HG03571 (cell line): ENCODE data around the gene GPR65.
A peak's percentile ranks its signal among the peaks of the same experiment; 100 is the strongest.

ENCODE experiments used
- ATAC-seq: cut with Tn5 transposase; IDR thresholded peaks from one replicate; pipeline ENCODE4 v1.9.1; 2021; ENCODE audit not compliant: unreplicated experiment

GPR65 gene

DNA sequence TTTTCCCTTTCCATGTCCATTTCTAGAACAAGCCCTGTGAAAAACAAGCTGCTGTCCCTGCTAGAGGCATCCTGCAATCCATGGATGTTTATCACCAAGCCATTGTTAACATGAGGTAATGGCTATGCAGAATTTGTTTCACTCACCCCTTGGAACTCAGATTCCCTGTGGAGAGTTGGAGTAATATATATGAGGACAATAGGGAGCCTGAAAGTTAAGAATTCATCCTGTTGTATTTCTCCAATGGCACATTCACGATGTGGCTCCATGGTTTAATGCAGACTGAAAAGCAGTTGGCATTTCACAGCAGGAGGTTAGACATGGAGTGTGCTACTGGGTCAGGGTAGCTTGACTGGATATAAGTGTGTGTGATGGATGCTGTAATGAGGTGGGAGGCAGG lies 32.4 kb downstream of the GPR65 start:
- no peak for ATAC-seq

DNA sequence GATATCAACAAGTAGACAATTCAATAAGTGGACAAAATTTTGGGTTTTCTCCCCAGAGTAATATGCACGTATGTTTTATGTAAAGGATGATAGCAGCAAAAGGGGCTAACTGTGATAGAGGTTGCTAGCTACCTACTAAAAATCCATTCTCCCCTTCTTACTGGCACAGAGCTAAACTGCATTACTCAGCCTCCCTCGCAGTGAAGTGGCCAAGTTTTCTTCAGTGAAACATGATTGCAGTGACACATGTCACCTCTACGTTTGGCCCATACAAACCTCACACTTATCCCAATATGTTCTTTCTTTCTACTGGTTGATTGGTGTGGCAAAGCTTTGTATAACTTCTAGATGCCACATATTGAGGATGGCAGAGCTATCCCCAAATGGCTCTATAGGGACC lies 34.3 kb downstream of the GPR65 start:
- no peak for ATAC-seq

DNA sequence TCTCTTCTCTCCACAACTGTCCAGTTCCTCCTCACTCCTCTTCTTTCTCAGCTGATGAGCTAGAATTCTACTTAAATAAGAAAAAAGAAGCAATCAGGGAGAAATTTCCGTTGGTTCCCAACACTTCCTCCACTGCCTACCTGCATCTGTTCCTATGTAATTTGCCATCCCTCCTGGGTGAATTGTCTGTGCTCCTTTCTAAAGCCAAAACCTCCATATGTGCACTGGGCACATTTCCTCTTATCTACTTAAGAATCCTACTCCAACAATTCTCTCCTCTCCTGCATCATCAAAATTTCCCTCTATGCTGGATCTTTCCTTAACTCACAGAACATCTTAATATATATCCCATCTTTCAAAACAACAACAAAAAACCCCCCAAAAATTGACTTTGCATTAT lies 35.2 kb downstream of the GPR65 start:
- ATAC-seq, result no peak

DNA sequence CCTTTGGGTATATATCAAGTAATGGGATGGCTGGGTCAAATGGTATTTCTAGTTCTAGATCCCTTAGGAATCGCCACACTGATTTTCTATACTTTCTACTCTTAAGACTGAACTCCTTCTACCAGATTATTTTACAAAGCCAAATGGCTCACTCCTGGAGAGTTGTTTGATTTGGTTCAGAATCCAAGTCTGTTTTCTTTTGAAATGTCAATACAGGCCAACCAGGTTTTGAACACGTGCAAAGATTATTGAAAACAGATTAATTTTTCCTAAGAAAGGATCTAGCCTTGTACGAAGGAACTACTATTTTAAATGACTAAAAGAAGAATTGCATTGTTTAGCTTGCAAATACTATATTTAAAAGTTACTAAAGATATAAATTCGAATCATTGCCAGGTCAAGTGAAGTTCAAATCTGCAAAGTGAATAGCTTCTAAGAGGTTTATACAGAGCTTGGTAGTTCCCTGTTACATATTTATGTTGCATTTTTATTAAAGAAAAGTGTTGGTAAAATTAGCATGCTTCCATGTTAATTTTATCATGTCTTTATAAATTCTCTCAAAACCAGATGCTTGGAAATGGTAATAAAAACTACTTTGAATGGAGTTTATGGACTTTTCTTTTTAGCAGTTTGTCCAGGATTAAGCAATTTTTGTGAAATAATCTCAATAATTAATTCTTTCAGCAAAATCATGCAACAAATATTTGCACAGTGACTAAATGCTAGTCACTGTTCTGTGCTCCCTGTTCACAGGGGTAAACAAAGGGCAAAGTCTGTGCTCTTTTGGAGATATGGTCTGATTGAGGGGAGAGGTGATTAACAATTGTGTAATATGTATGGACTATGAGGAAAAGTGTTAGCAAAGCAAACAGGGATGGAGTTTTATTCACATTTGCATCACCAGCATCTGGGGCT lies 38.9 kb downstream of the GPR65 start:
- no peak for ATAC-seq

DNA sequence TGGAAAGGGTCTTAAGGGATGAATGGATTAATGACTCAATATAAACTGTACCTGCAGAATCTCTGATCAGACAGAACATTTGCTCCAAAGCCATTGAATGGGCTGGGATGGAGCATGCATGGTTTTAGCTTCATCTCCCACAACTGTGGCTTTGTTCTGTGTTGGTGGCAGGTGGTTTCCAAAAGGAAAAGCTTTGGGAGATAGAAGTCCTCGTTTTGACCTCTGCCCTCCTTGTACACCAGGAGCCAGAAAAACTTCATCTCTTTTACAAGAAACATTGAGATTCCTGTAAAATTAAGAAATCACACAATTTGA lies 39.5 kb downstream of the GPR65 start:
- no peak for ATAC-seq

DNA sequence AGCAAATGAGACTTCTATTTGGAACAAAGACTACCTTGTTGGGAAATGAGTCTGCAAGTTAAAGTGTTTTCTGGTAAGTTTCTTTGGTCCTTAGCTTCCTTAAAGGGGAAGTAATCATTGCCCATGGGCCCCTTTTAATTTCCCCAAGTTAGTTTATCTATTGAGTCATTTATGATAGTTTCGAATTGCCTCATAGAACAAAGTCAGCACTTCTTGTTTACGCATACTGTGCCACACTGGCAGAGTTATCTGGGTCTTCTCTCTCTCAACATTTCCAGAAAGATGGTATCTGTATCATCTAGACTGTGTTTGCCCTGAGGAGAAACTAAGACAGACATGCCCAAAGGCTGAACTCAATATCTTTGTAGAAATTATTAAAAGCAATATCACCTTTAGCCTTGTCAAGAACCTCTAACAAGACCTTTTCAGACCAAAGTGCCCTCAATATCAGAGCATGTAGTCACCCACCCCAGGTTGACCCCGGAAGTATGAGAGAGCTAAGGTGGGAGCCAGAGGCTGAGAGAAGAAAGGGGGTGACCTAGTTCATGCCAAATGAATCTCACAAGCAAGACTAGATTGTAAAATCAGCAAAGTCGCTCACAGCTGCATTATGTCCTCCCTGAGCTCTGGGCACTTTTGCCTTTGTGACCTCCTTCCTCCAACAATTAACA lies 40.0 kb downstream of the GPR65 start:
- ATAC-seq, result peak; percentile 60

DNA sequence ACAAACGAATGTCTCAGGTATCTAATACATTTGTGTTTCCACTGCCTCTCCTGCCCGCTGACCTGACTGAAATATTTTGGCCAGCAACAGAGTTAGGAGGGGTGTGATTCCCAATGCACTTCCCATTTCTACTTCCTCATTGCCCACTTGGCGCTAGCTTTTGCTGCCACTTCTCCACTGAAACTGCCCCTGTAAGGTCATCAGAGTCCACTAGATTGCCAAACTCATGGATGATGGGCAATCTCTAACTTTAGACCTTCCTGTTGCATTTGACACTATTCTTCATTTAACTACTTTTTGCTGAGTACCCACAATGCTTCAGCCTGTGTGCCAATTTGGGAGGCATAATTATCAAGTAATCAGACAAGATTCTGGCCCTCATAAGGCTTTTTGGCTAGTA lies 40.8 kb downstream of the GPR65 start:
- no peak for ATAC-seq

DNA sequence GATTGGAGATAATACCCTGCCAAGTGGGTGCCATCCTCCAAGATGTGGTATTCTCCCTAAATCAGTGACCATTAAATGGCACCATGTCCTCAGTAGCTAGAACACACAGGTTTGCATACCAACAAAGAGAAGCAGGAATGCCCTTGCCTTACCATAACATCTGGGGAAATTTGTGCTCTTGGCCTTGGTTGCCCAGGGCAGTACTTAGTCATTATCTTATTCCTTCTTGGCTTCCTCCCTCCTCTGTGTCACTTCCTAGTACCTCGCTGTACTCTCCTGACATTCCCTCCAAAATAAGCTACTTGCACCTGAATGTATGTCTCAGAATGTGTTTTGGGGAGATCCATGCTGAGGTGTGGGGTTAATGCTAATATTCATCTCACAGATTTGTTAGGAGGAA lies 43.4 kb downstream of the GPR65 start:
- ATAC-seq, result no peak

DNA sequence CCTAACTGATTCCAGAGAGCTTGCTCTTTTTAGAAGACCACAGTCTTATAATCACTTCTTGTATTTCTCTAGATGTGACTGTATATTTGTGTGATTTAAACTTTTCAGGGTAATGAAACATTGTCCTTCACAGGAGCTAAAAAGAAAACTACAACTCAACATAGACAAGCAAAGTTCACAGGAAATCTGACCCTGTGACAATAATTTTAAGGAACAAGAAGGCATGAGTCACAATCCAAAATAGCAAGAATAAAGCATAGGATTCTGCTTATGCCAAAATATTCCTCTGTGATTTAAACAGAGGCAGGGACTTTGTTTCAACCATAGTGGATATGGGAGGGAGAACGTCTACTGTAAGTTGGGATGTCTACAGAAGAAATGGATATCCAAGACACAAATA lies 44.3 kb downstream of the GPR65 start:
- ATAC-seq, result no peak

DNA sequence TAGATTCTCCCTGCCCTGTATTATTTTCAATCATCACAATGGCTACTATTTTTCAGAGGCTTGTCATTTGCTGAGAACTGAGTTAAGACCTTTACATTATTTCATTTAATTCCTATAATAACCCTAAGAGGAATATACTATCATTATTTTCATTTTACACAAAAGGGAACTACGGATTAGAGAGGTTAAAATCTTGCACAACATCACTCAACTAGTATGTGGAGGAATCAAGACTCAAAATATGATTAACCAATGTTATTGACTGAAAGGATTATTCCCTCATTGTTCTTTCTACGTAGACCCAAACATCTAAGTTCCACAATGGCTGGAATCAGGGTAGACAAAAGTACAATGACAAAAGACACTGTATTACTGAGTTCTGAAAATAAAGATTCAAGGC lies 45.0 kb downstream of the GPR65 start:
- no peak for ATAC-seq

DNA sequence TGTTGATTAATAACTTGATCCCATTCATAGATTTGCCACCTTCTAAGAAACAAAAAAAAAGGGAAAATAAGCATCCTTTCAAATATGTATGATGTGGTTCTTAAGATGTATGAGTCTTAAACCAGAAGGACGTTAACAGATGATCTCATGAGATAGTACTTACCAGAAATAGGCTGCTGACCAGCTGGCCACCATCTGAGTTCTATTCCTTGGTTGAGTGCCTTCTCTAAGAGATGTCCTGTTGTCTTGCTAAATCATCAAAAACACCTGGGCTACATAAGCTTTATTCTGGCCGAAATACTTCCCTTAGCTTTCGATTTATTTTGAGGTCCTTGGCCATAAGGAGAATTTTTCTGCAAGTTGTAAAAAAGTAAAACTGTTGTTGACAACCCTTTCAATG lies 55.6 kb downstream of the GPR65 start:
- no peak for ATAC-seq

DNA sequence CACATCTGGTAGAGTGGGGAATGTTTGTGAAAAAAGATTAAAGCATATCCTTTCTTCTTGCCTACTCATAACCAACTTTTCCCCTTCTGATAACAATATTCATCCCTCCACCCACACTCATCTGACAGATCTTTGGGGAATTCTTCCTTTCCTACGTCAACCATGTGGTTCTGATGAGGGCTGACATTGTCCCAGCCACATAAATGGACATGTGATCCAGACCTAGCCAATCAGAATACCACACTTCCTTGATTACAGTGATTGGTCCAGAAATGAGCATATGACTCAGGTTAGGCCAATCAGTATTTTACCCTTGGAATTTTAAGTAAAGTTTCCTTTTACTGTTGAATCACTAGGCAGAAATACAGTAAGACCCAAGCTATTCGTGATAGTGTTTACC lies 58.9 kb downstream of the GPR65 start:
- no peak for ATAC-seq
